Keratinocyte (primary cell): ENCODE results near the gene PPFIA3.

Experiments
- EZH2 ChIP-seq: IDR thresholded peaks from one replicate; pipeline ENCODE4 v1.6.1; 2012; ENCODE audit warnings: inconsistent platforms, mild to moderate bottlenecking, low read length, moderate library complexity
- TF ChIP-seq, protein P1 (sequence below), 3 experiments: IDR thresholded peaks in 1 of 3; conservative IDR thresholded peaks in 1 of 3; optimal IDR thresholded peaks in 1 of 3; 2 replicates in 2 of 3; 3 replicates in 1 of 3; pipeline versions ENCODE3 to v1.5.1; 2011; ENCODE audit warnings: low read length in 3 of 3, mild to moderate bottlenecking in 3 of 3, moderate library complexity in 2 of 3, control low read depth in 1 of 3, inconsistent platforms in 1 of 3; ENCODE audit not compliant: insufficient read depth in 2 of 3; ENCODE audit errors: extremely low read depth in 1 of 3

DNA sequence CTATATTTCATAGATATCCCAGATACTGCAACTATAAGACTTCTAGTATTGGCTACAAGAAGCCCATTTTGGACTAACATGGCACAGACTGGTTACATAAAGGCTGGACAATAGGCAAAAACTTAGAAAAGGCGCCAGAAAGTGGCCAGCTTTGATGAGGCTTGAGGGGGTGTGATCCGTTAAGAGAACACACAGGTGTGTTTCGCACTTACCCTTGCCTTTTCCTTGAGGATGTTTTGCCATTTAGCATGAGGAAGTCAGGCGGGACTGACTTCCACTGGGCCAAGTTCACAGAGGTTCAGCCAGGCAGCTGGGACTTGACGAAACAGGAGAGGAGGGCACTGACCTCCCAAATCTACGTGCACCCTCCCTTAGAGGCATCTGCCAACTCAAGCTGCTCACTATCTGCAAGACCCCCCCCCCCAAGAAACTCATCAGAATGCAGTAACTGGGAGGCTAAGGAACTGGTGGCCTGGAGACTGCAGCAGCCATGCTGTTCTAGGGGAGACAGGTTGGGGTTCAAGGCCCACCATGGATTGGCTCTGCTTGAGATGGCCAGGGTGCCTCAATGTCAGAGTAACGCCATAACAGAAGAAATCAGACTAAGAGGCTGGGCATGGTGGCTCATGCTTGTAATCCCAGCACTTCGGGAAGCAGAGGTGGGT is 9.6 kb upstream of the PPFIA3 start:
- TF ChIP-seq, protein P1, sequence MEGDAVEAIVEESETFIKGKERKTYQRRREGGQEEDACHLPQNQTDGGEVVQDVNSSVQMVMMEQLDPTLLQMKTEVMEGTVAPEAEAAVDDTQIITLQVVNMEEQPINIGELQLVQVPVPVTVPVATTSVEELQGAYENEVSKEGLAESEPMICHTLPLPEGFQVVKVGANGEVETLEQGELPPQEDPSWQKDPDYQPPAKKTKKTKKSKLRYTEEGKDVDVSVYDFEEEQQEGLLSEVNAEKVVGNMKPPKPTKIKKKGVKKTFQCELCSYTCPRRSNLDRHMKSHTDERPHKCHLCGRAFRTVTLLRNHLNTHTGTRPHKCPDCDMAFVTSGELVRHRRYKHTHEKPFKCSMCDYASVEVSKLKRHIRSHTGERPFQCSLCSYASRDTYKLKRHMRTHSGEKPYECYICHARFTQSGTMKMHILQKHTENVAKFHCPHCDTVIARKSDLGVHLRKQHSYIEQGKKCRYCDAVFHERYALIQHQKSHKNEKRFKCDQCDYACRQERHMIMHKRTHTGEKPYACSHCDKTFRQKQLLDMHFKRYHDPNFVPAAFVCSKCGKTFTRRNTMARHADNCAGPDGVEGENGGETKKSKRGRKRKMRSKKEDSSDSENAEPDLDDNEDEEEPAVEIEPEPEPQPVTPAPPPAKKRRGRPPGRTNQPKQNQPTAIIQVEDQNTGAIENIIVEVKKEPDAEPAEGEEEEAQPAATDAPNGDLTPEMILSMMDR (optimal IDR thresholded peaks at IDR 0.05 in 1 of 3, IDR thresholded peaks at IDR 0.05 in 1 of 3, conservative IDR thresholded peaks at IDR 0.05 in 1 of 3; ENCODE audit: extremely low read depth in 1 of 3, insufficient read depth in 2 of 3, low read length in 3 of 3), result no peak
- TF ChIP-seq EZH2, result no peak
